Lung (tissue), 12 donors: Measurements from ENCODE around the gene ATP7A. TPM values are rescaled to one million over a fixed set of nuclear protein-coding genes. Genes with fewer than 3 reads are reported as not detected.
"Not testable (repeated sequence)": the region's sequence is repeated elsewhere in the genome, so short reads cannot be mapped to it uniquely, and the experiment has no call there.

ENCODE experiments used
- ATAC-seq: fragments of 200-7000 bp; cut with Tn5 transposase; one replicate; pipeline ENCODE4 v1.9.1; 2020; ENCODE audit warnings: moderate number of reproducible peaks; ENCODE audit not compliant: insufficient read depth, low FRiP score
- DNase-seq, 3 donors: peaks; one replicate each; pipeline ENCODE4 v3.0.0-alpha.2; 2013 to 2017
- H3K27ac ChIP-seq, 2 donors: one replicate each; pipeline ENCODE4 v1.5.1; 2013; ENCODE audit warnings: mild to moderate bottlenecking in 2 of 2, moderate library complexity in 2 of 2, control low read depth in 1 of 2, inconsistent platforms in 1 of 2, low read depth in 1 of 2, low read length in 1 of 2
- H3K27me3 ChIP-seq, 3 donors: one replicate each; pipeline ENCODE4 v1.5.1; 2013; ENCODE audit warnings: low read length in 2 of 3; ENCODE audit not compliant: control insufficient read depth in 3 of 3, insufficient read depth in 3 of 3
- H3K36me3 ChIP-seq, 4 donors: one replicate each; pipeline ENCODE4 v1.5.1; 2013; ENCODE audit warnings: low read length in 4 of 4, mild to moderate bottlenecking in 1 of 4, moderate library complexity in 1 of 4; ENCODE audit not compliant: control insufficient read depth in 4 of 4, insufficient read depth in 4 of 4
- H3K4me1 ChIP-seq, 5 donors: one replicate each; pipeline ENCODE4 v1.5.1; 2013; ENCODE audit warnings: low read length in 5 of 5, mild to moderate bottlenecking in 2 of 5, moderate library complexity in 1 of 5; ENCODE audit not compliant: control insufficient read depth in 5 of 5, insufficient read depth in 5 of 5
- H3K4me3 ChIP-seq: one replicate; pipeline ENCODE4 v1.5.1; 2013; ENCODE audit warnings: mild to moderate bottlenecking, control low read depth, moderate library complexity
- H3K9ac ChIP-seq, 2 donors: one replicate each; pipeline ENCODE4 v1.5.1; 2013; ENCODE audit warnings: low read length in 2 of 2, control low read depth in 1 of 2; ENCODE audit not compliant: insufficient read depth in 1 of 2
- H3K9me3 ChIP-seq, 4 donors: one replicate each; pipeline ENCODE4 v1.5.1; 2013; ENCODE audit warnings: low read length in 3 of 4, mild to moderate bottlenecking in 1 of 4, moderate library complexity in 1 of 4; ENCODE audit not compliant: control insufficient read depth in 4 of 4, insufficient read depth in 3 of 4
- CTCF ChIP-seq: IDR thresholded peaks from 2 replicates; pipeline ENCODE4 v1.5.1; 2012; ENCODE audit warnings: mild to moderate bottlenecking; ENCODE audit errors: control extremely low read depth, extremely low read depth
- WGBS, 2 donors: extraction: QIAGEN DNeasy Blood & Tissue Kit; methylation state at CpG; one replicate each; pipeline ENCODE4 v1.1.7; 2013; 5-methylcytosine and 5-hydroxymethylcytosine counted together
- polyA plus RNA-seq, 2 donors: library from polyadenylated mRNA; stranded (reverse); fragments of 200-250 nt; gene quantifications; one replicate each; pipeline ENCODE4 v1.2.1, GENCODE V29; 2013
- total RNA-seq, 2 donors: library from RNA; depleted of rRNA in 1 of 2; stranded (reverse); fragments of >200 nt in 1 of 2; gene quantifications; one replicate each; pipeline ENCODE4 v1.2.1, GENCODE V29; 2014 to 2021
- donor health status: control.
- donor health status: control.
- donor health status: Bipolar disorder and iron deficiency.
- donor health status: healthy.
- donor health status: DM: yes; HTN: yes; CAD: no.

ATP7A gene
- total and polyA plus RNA-seq, 4 donors = 2.5 to 23.5 (median 7.5) TPM

DNA sequence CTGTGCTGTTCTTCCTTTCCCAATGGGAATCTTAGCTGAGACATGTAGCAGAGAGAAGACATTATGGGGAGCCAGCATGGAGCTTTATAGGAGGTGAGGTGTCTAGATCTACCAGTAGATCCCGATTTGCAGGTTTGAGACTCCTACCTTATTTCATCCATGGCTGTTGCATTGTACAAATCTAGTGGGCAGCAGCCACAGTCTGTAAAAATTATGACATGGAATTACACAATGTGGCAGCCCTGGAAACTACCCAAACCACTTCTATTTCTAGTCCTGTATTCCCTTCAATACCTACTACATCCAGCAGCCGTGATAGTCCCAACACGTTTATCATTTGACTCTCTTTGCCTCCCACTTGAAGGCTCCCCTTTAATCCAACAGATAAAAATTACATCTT lies 8.1 kb downstream of the ATP7A start:
- 18 to 44% methylated on average over 3 of the region's 3 CpGs for WGBS, 2 donors
- no peak overlapping the region for H3K27ac ChIP-seq
- peaks cover 0 to 3% (median 0%) of the 10 kb centered on the region in 5 donors for H3K4me1 ChIP-seq
- ATAC-seq (no peak), DNase-seq (peak in 1 of 3 donors; percentile 29)
- no peaks in the 10 kb centered on the region for H3K9me3 ChIP-seq
- no peaks in the 10 kb centered on the region for H3K36me3 ChIP-seq
- H3K9ac ChIP-seq = no peak overlapping the region
- TF ChIP-seq CTCF = no peak
- H3K27me3 ChIP-seq = no peaks in the 10 kb centered on the region
- H3K4me3 ChIP-seq = no peak overlapping the region

GRCh38 chrX:77919370-77919769 lies 8.9 kb downstream of the ATP7A start:
- H3K4me3 ChIP-seq, H3K9ac ChIP-seq, H3K27me3 ChIP-seq, ATAC-seq, H3K4me1 ChIP-seq, DNase-seq, H3K9me3 ChIP-seq, H3K36me3 ChIP-seq, H3K27ac ChIP-seq: not testable (repeated sequence)
- WGBS, 2 donors = 55 to 64% methylated on average over 6 of the region's 6 CpGs

- Histone ChIP-seq H3K9ac (no peak overlapping the region), H3K4me1 (peaks cover 0 to 3% (median 0%) of the 10 kb centered on the region in 5 donors), H3K9me3 (no peaks in the 10 kb centered on the region), H3K4me3 (no peak overlapping the region), H3K27me3 (no peaks in the 10 kb centered on the region), H3K36me3 (no peaks in the 10 kb centered on the region), H3K27ac (no peak overlapping the region)
- no peak for DNase-seq
- no peak for ATAC-seq
- no peak for TF ChIP-seq CTCF
Measured at GRCh38 chrX:77922787-77923186, 12.3 kb downstream of the ATP7A start.

- no peak for TF ChIP-seq CTCF
- no peak overlapping the region for H3K9ac ChIP-seq
- no peaks in the 10 kb centered on the region for H3K4me1 ChIP-seq
- no peaks in the 10 kb centered on the region for H3K36me3 ChIP-seq
- H3K27ac ChIP-seq = no peak overlapping the region
- no peak overlapping the region for H3K4me3 ChIP-seq
- 82 to 90% methylated on average over 8 of the region's 8 CpGs for WGBS, 2 donors
- DNase-seq (no peak), ATAC-seq (no peak)
- H3K27me3 ChIP-seq = no peaks in the 10 kb centered on the region
- no peaks in the 10 kb centered on the region for H3K9me3 ChIP-seq
Measured at GRCh38 chrX:77924320-77924859, 13.9 kb downstream of the ATP7A start.
